ENCODE results near the gene TACC2. TPM values are rescaled to one million over a fixed set of nuclear protein-coding genes. Genes with fewer than 3 reads are reported as not detected.

The TACC2 gene
- total and polyA plus RNA-seq, 2 donors (not counting 3 experiments of a cell fraction or from before 2014, with no cell fraction given) = 14.4 to 46.2 TPM

DNA sequence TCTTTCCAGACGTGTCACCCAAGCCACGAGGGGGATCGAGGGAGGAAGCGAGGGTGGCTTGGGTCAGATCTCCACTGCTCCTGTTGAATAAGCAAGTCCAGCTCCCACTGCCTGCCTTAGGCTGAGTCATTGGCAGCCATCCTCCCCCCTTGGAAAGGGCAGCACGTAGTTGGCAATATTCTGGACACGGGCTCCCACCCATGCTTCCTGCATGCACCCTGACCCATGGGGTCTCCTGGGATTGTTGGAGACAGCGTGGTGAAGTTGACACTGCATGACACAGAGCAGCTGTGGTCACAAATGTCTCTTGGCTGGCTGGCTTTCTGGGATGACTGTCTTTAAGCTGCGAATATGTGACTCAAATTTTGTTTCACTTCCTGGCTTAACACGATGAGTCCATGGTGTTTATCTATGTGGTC, 293.3 kb downstream of the TACC2 start:
- H3K9me1 ChIP-seq (replicated peaks; ENCODE audit: control insufficient read depth, extremely low read depth, insufficient read depth, low read length) = no peaks in the 10 kb centered on the region
- H3K9me3 ChIP-seq (replicated peaks; ENCODE audit: control insufficient read depth, insufficient read depth, low read length) = no peaks in the 10 kb centered on the region
- intact Hi-C loops (cut with micrococcal nuclease) (no loop called here), dilution Hi-C loops (cut with MboI; ENCODE audit: extremely low pct_ligation_motif_present, low sequenced_read_pairs) (loop anchor here (25.0 kb wide), 1 partner anchor 155 kb away; no protein-coding TSS in a partner anchor)
- H3K79me2 ChIP-seq (ENCODE audit: control insufficient read depth, insufficient read depth, low read length) = no peaks in the 10 kb centered on the region
- ChIA-PET CTCF (interaction anchor here (0.6 to 4.2 kb wide), 2 partner anchors 14 to 16 kb away, joined by 5 to 31 read pairs; no protein-coding TSS in a partner anchor), POLR2A (no interaction called here)
- peaks cover 2% of the 10 kb centered on the region for H3K4me1 ChIP-seq (ENCODE audit: control insufficient read depth, extremely low read depth, insufficient read depth, low read length)
- no peak overlapping the region for H3K4me3 ChIP-seq (replicated peaks in 1 of 3; ENCODE audit: insufficient read depth in 1 of 3, low read depth in 1 of 3, low read length in 3 of 3)
- H3K27me3 ChIP-seq (ENCODE audit: control insufficient read depth in 2 of 2, insufficient read depth in 2 of 2, low read length in 2 of 2) = no peaks in the 10 kb centered on the region
- no peaks in the 10 kb centered on the region for H4K20me1 ChIP-seq (replicated peaks; ENCODE audit: control insufficient read depth, extremely low read depth, insufficient read depth, low read length)
- H2AFZ ChIP-seq (ENCODE audit: low read depth, low read length) = peak overlapping the region; percentile 2
- no peak overlapping the region for H3K4me2 ChIP-seq (ENCODE audit: insufficient read depth, low read length)
- no TSS peak for BruUV-seq (replicated peaks)
- H3K27ac ChIP-seq (ENCODE audit: insufficient read depth, low read depth, low read length) = no peak overlapping the region
- no peak overlapping the region for H3K9ac ChIP-seq (replicated peaks; ENCODE audit: extremely low read depth, insufficient read depth, low read length)
- no peaks in the 10 kb centered on the region for H3K36me3 ChIP-seq (ENCODE audit: control insufficient read depth in 2 of 2, extremely low read depth in 1 of 2, insufficient read depth in 2 of 2, low read length in 2 of 2)
- TF ChIP-seq GATA2 (IDR thresholded peaks at IDR 0.05; ENCODE audit: insufficient read depth, insufficient read length, low read depth, low read length) (no peak), FOS (IDR thresholded peaks at IDR 0.05; ENCODE audit: borderline replicate concordance, insufficient read depth, low read length) (no peak), POLR2AphosphoS5 (IDR thresholded peaks at IDR 0.05; ENCODE audit: insufficient read depth, low read depth, low read length) (no peak), POLR2A (IDR thresholded peaks at IDR 0.05; ENCODE audit: low read depth, low read length) (no peak), EZH2 (IDR thresholded peaks at IDR 0.05; ENCODE audit: borderline replicate concordance, low read depth, low read length, severe bottlenecking) (no peak), JUN (IDR thresholded peaks at IDR 0.05; ENCODE audit: borderline replicate concordance, insufficient read depth, insufficient read length, low read depth) (no peak), MYC (IDR thresholded peaks at IDR 0.05; ENCODE audit: low read depth, low read length) (no peak)
- TF ChIP-seq, protein P1, sequence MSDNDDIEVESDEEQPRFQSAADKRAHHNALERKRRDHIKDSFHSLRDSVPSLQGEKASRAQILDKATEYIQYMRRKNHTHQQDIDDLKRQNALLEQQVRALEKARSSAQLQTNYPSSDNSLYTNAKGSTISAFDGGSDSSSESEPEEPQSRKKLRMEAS (IDR thresholded peaks at IDR 0.05; ENCODE audit: insufficient read depth, insufficient read length) = no peak
- TF ChIP-seq, protein P2, sequence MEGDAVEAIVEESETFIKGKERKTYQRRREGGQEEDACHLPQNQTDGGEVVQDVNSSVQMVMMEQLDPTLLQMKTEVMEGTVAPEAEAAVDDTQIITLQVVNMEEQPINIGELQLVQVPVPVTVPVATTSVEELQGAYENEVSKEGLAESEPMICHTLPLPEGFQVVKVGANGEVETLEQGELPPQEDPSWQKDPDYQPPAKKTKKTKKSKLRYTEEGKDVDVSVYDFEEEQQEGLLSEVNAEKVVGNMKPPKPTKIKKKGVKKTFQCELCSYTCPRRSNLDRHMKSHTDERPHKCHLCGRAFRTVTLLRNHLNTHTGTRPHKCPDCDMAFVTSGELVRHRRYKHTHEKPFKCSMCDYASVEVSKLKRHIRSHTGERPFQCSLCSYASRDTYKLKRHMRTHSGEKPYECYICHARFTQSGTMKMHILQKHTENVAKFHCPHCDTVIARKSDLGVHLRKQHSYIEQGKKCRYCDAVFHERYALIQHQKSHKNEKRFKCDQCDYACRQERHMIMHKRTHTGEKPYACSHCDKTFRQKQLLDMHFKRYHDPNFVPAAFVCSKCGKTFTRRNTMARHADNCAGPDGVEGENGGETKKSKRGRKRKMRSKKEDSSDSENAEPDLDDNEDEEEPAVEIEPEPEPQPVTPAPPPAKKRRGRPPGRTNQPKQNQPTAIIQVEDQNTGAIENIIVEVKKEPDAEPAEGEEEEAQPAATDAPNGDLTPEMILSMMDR (IDR thresholded peaks at IDR 0.05; ENCODE audit: extremely low read depth in 1 of 2, insufficient read depth in 1 of 2, low read depth in 1 of 2, low read length in 2 of 2) = no peak
- FAIRE-seq (no peak), DNase-seq (ENCODE audit: low read depth, low spot score) (no peak)
